Activated naive CD4-positive, alpha-beta T cell treated with anti-CD3 and anti-CD28 coated beads, Interleukin-2, amount 50 U/mL, for 72 hours (primary cell): ENCODE data around the gene C1RL. TPM values are rescaled to one million over a fixed set of nuclear protein-coding genes. Genes with fewer than 3 reads are reported as not detected.
"Not testable (repeated sequence)": the region's sequence is repeated elsewhere in the genome, so short reads cannot be mapped to it uniquely, and the experiment has no call there.

Source experiments
- ATAC-seq, 2 donors: fragments of 150-1000 bp; cut with Tn5 transposase; 2 replicates each; pipeline ENCODE4 v1.10.0; 2021; ENCODE audit warnings: mild to moderate bottlenecking in 2 of 2, moderate library complexity in 2 of 2
- DNase-seq, 2 donors: peaks; one replicate each; pipeline ENCODE4 v3.0.0; 2021 to 2022; ENCODE audit warnings: low spot score in 2 of 2
- H3K27ac Mint-ChIP-seq, 2 donors: one replicate each; pipeline ENCODE4 v1.8.0; 2022; ENCODE audit warnings: mild to moderate bottlenecking in 2 of 2, mixed read lengths in 2 of 2
- H3K36me3 Mint-ChIP-seq, 2 donors: one replicate each; pipeline ENCODE4 v1.8.0; 2022; ENCODE audit warnings: mixed read lengths in 2 of 2
- H3K9me3 Mint-ChIP-seq, 2 donors: one replicate each; pipeline ENCODE4 v1.8.0; 2022; ENCODE audit warnings: mixed read lengths in 2 of 2
- total RNA-seq, 2 donors: library from RNA; stranded (reverse); gene quantifications; one replicate each; pipeline ENCODE4 v1.2.3, GENCODE V29; 2022

The C1RL gene
- total RNA-seq, 2 donors from 2014 or later = 18.6 to 21.8 TPM

- H3K36me3 Mint-ChIP-seq = peaks cover 21 to 35% of the 10 kb centered on the region in 2 donors
- H3K9me3 Mint-ChIP-seq = peaks cover 10 to 11% of the 10 kb centered on the region in 2 donors
- DNase-seq = peak in 1 of 2 donors; percentile 11
- ATAC-seq = peak in 1 of 2 donors; percentile 2
- peak overlapping the region; percentile 93 to 96 for H3K27ac Mint-ChIP-seq
Measured at GRCh38 chr12:7107636-7108002, 1.4 kb downstream of the C1RL start.

DNA sequence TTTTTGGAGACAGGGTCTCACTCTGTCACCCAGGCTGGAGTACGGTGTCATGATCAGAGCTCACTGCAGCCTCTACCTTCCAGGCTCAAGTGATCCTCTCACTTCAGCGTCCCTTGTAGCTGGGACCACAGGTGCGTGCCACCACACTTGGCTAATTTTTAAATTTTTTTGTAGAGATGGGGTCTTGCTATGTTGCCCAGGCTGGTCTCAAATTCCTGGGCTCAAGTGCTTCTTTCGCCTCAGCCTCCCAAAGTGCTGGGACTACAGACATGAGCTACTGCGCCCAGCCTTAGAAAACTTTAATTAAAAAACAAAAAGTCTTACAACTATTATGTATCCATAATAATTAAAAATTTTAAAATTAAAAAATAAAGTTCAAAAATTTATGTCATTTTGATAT, 1.8 kb downstream of the C1RL start:
- Mint-ChIP-seq H3K9me3 (peaks cover 10 to 11% of the 10 kb centered on the region in 2 donors), H3K36me3 (peaks cover 21 to 35% of the 10 kb centered on the region in 2 donors)
- DNase-seq, H3K27ac Mint-ChIP-seq, ATAC-seq: not testable (repeated sequence)

- ATAC-seq = no peak
- peaks cover 21 to 35% of the 10 kb centered on the region in 2 donors for H3K36me3 Mint-ChIP-seq
- H3K9me3 Mint-ChIP-seq = peaks cover 10 to 11% of the 10 kb centered on the region in 2 donors
- H3K27ac Mint-ChIP-seq = no peak overlapping the region
- no peak for DNase-seq
Measured at GRCh38 chr12:7106082-7106481, 2.9 kb downstream of the C1RL start.

GRCh38 chr12:7103837-7104584, 5.0 kb downstream of the C1RL start:
- ATAC-seq (no peak), DNase-seq (peak in 1 of 2 donors; percentile 48)
- Mint-ChIP-seq H3K36me3 (peaks cover 15 to 35% of the 10 kb centered on the region in 2 donors), H3K27ac (peak overlapping the region in 1 of 2 donors; percentile 22), H3K9me3 (peaks cover 10 to 11% of the 10 kb centered on the region in 2 donors)

GRCh38 chr12:7102582-7102981, 6.4 kb downstream of the C1RL start:
- peak overlapping the region in 1 of 2 donors; percentile 1 for H3K27ac Mint-ChIP-seq
- peaks cover 10 to 11% of the 10 kb centered on the region in 2 donors for H3K9me3 Mint-ChIP-seq
- no peak for ATAC-seq
- peak in 1 of 2 donors; percentile 14 for DNase-seq
- H3K36me3 Mint-ChIP-seq = peaks cover 15 to 27% of the 10 kb centered on the region in 2 donors

DNA sequence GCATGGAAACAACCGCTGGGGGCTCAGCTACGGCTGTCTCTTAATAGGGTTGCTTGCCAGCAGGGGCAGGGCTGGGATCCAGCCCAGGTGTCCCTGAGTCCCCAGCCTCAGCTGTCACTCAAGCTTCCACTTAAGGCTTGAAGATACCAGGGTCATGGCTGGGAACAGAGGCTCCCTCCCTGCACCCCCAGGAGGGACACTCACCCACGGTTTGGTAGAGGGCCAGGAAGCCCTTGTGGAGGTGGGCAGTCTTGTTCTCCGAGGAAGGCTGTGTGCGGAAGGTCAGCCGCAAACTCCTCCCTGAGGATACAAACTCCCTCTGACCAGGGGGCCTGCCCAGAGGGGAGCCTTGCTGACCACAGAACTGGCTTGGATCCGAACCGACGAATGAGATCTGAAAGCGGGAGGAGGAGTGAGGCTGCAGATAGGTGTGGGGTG, 7.3 kb downstream of the C1RL start:
- peaks cover 10 to 11% of the 10 kb centered on the region in 2 donors for H3K9me3 Mint-ChIP-seq
- DNase-seq (peak in 1 of 2 donors; percentile 28), ATAC-seq (no peak)
- peak overlapping the region; percentile 19 to 25 for H3K27ac Mint-ChIP-seq
- peaks cover 15 to 22% of the 10 kb centered on the region in 2 donors for H3K36me3 Mint-ChIP-seq

- H3K9me3 Mint-ChIP-seq = peaks cover 6 to 8% of the 10 kb centered on the region in 2 donors
- peak in 1 of 2 donors; percentile 14 for DNase-seq
- H3K27ac Mint-ChIP-seq = peak overlapping the region; percentile 19 to 25
- peaks cover 10 to 17% of the 10 kb centered on the region in 2 donors for H3K36me3 Mint-ChIP-seq
- ATAC-seq = no peak
Measured at GRCh38 chr12:7101047-7101693, 7.8 kb downstream of the C1RL start.

DNA sequence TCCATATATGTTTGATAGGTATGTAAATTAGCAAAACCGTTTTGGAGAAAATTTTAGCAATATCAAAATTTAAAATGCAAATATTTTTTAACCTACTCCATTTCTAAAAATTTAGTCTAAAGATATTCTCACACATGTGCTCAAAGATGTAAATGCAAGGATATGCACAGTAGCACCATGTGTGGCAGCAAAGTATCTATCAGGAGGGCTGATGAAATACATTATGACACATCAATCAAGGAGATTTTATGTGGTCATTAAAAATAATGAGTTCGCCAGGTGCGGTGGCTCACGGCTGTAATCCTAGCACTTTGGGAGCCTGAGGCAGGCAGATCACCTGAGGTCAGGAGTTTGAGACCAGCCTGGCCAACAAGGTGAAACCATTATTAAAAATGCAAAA, 8.8 kb downstream of the C1RL start:
- H3K9me3 Mint-ChIP-seq = no peaks in the 10 kb centered on the region
- H3K27ac Mint-ChIP-seq = no peak overlapping the region
- ATAC-seq (no peak), DNase-seq (no peak)
- peaks cover 1 to 8% of the 10 kb centered on the region in 2 donors for H3K36me3 Mint-ChIP-seq

- Mint-ChIP-seq H3K27ac (no peak overlapping the region), H3K9me3 (no peaks in the 10 kb centered on the region), H3K36me3 (peaks cover 0 to 6% of the 10 kb centered on the region in 2 donors)
- no peak for ATAC-seq
- DNase-seq = no peak
Measured at GRCh38 chr12:7099290-7099996, 9.6 kb downstream of the C1RL start.

- Mint-ChIP-seq H3K27ac (no peak overlapping the region), H3K36me3 (no peaks in the 10 kb centered on the region), H3K9me3 (no peaks in the 10 kb centered on the region)
- DNase-seq (no peak), ATAC-seq (no peak)
Measured at GRCh38 chr12:7096979-7097378, 12.0 kb downstream of the C1RL start.

DNA sequence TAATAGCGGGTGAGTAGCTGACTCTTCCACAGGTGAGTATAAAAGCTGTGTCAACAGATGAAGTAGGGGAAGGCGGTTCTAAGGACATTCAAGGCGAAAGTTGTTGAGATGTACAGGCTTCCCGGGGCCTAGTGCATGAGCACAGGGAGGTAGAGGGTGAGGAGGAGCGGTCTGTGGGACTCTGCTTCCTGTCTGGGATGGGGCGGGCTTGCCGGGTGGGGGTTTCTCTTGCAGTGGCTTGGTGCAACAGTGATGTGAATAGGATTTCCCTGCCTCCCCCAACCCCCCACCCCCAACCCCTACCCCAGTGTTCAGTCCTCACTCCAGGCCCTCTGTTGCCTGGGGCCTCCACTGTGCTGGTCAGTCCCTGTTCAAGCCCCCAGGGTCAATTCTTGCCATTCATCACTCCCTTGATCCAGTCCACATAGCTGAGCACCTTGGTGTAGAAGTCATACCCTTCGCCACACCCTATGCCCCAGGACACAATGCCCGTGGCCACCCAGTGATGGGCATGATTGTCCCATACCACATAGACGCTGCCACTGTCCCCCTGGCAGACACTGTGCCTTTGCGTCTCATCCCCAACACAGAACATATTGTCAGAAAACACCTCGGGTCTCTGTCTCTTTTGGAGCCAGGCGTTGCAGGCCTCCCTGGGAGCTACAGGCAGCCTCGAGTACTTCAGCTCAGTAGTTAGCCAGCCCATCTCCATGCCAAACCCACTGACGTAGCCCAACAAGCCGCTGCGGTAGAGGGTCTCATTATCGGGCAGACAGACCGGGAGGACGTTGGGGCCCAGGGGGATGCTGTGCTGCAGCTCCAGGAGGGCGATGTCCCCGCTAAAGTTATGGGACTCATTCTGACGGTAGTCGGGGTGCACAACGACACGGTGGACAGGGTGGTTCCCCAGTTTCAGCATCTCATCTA, 12.7 kb downstream of the C1RL start:
- DNase-seq (no peak), ATAC-seq (no peak)
- Mint-ChIP-seq H3K27ac (no peak overlapping the region), H3K36me3 (no peaks in the 10 kb centered on the region), H3K9me3 (no peaks in the 10 kb centered on the region)

- DNase-seq (no peak), ATAC-seq (no peak)
- Mint-ChIP-seq H3K9me3 (no peaks in the 10 kb centered on the region), H3K36me3 (no peaks in the 10 kb centered on the region), H3K27ac (no peak overlapping the region)
Measured at GRCh38 chr12:7093892-7094291, 15.1 kb downstream of the C1RL start.

GRCh38 chr12:7093486-7093885, 15.5 kb downstream of the C1RL start:
- ATAC-seq = no peak
- no peaks in the 10 kb centered on the region for H3K36me3 Mint-ChIP-seq

DNA sequence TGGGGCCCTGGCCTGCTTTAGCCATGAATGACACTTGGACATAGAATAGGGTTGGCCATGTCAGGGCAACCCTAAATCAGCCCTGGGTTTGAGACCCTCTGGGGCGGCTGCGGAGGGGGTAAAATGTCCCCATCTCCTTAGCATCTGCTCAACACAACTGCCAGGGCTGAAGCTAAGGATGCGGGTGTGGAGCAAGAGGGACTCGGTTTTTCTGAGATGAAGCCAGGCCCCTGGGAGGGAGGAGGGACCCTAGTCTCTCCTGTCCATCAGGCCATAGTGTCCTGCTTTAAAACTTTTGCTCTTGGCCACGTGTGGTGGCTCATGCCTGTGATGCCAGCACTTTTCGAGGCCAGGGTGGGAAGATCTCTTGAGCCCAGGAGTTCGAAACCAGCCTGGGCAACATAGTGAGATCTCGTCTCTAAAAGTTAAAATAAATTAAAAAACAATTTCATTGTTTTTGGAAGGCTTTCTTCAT, 16.0 kb downstream of the C1RL start:
- H3K36me3 Mint-ChIP-seq = no peaks in the 10 kb centered on the region
- ATAC-seq = peak in 1 of 2 donors; percentile 10
- H3K27ac Mint-ChIP-seq = peak overlapping the region; percentile 91 to 94

More at GRCh38 chr12:7093486-7093885, 15.5 kb downstream of the C1RL start:
- Mint-ChIP-seq H3K9me3 (no peaks in the 10 kb centered on the region), H3K27ac (no peak overlapping the region)
- DNase-seq = no peak

DNA sequence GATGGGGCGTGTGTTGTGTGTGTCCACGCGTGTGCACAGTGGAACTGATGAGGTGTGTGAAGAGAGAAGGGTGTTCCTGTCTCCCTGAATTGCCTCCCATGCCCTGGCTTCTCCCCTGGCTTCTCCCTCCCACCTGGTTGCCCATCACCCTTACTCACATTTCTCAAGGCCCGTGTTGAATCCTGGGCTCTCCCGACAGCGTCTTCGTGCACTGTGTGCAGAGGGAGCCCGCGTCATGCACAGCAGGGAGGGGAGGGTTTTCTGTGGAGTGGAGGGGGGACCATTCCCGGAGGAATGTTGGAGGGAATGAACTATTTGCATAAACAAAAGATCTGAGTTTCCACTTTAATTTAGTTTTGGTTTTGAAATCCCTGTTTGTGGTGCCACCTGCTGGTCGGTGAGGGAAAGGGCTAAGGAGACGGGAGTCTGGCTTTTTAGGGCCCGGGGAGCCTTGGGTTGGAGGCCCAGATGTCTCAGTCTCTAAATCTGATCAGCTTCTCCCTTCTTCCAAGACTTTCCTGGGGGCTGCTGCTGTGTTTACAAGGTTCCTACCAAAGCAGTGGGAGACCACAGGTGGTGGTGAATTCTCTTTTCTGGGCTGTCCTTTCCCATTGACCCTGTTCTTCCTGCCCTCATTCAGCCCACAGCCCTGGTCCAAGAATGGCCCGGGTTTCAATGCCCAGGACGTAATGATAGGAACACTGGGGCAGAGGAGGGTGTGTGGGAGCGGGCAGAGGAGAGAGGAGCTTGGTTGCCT, 16.6 kb downstream of the C1RL start, which contains the start of gene C1R:
C1R (minus strand) TSS at position 217 of the 757 bp plus-strand sequence; CDS start at position 160, 57 bp downstream.
- ATAC-seq = peak; percentile 76 to 77
- H3K36me3 Mint-ChIP-seq = no peaks in the 10 kb centered on the region
- no peaks in the 10 kb centered on the region for H3K9me3 Mint-ChIP-seq
- H3K27ac Mint-ChIP-seq = peak within 1 kb of the TSS; percentile 91 to 94
- peak in 1 of 2 donors; percentile 73 for DNase-seq

More for the DNA sequence above, 16.0 kb downstream of the C1RL start:
- DNase-seq = no peak
- H3K9me3 Mint-ChIP-seq = no peaks in the 10 kb centered on the region
